Tibial artery (tissue), 4 donors: Measurements from ENCODE around the gene RFX4.
A peak's percentile ranks its signal among the peaks of the same experiment; 100 is the strongest.

ENCODE experiments used
- DNase-seq, 2 donors: peaks; one replicate each; pipeline ENCODE4 v3.0.0-alpha.2; 2019
- H3K27ac ChIP-seq, 2 donors: fragments of 200-600 bp; sonication (generic) in 1 of 2; 1 replicate in 1 of 2; 2 replicates in 1 of 2; pipeline ENCODE4 v1.5.1; 2018 to 2019; ENCODE audit warnings: mild to moderate bottlenecking in 1 of 2
- H3K27me3 ChIP-seq, 2 donors: fragments of 200-600 bp; sonication (generic) in 1 of 2; one replicate each; pipeline versions ENCODE4 v1.5.1 to v1.6.0; 2016 to 2019
- H3K36me3 ChIP-seq, 3 donors: fragments of 200-600 bp; sonication (generic) in 2 of 3; one replicate each; pipeline ENCODE4 v1.5.1; 2016 to 2019; ENCODE audit warnings: mild to moderate bottlenecking in 2 of 3
- H3K4me1 ChIP-seq, 4 donors: fragments of 200-600 bp; sonication (generic) in 2 of 4; 1 replicate in 3 of 4; 2 replicates in 1 of 4; pipeline ENCODE4 v1.5.1; 2016 to 2019
- H3K4me3 ChIP-seq, 2 donors: fragments of 200-600 bp; sonication (generic) in 1 of 2; 1 replicate in 1 of 2; 2 replicates in 1 of 2; pipeline ENCODE4 v1.5.1; 2018 to 2019; ENCODE audit warnings: mild to moderate bottlenecking in 2 of 2
- H3K9me3 ChIP-seq, 3 donors: fragments of 200-600 bp; sonication (generic) in 1 of 3; one replicate each; pipeline ENCODE4 v1.5.1; 2016 to 2019
- CTCF ChIP-seq, 2 experiments: fragments of 200-600 bp in 1 of 2; fragments of 450-650 bp in 1 of 2; IDR thresholded peaks; one replicate each; pipeline ENCODE4 v1.5.1; 2017 to 2019; ENCODE audit warnings: antibody characterized with exemption in 2 of 2, mild to moderate bottlenecking in 1 of 2, moderate library complexity in 1 of 2
- intact Hi-C: fragments of 100-400 bp; cut with DNase I; formaldehyde crosslinking; loops from one replicate; pipeline ENCODE4 v1.15.0; 2023; ENCODE audit warnings: low total_unique reads

RFX4 gene

DNA sequence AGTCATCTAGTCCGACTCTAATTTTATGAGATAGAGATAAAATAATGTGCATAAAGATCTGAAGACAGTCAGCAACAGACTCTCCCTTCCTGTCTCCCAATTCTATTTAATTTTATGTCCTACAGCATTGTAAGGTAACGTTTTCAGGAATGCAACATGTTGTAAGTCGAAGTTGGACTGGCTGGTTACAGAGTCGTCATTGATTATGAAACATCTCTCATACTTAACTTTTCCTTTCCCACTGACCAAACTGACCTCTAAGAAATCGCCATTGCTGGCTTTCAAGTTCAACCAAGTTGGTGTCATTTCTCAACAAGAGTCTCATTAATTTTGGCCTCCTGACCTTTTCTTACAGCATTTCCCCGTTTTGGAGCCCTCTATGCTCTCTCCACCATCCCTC, 186.7 kb downstream of the RFX4 start:
- intact Hi-C loops, result no loop called here
- H3K4me3 ChIP-seq, result no peak overlapping the region
- H3K36me3 ChIP-seq, result no peaks in the 10 kb centered on the region
- DNase-seq, result no peak
- H3K27ac ChIP-seq, result peak overlapping the region in 1 of 2 donors; percentile 89
- no peak for TF ChIP-seq CTCF (IDR thresholded peaks at IDR 0.05)
- H3K27me3 ChIP-seq, result no peaks in the 10 kb centered on the region
- no peaks in the 10 kb centered on the region for H3K9me3 ChIP-seq
- peaks cover 0 to 73% (median 46%) of the 10 kb centered on the region in 4 donors for H3K4me1 ChIP-seq

DNA sequence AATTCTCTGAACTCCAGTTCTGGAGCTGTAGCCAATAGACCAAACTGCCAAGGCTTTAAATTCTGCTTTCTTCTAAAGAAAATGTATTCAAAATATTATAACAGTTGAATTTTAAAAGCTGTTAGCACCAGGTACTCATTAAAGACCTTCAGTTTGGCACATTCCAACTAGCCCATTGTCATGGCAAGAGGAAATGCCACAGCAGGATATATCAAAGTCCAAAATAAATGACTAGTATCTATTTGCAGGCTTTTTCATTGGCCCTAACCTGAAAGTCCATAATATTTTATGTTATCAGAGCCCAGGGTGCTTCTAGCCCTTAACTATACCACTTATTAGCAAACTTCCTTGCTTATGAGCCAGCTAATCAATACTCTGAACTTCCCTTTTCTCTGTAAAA, 188.6 kb downstream of the RFX4 start:
- TF ChIP-seq CTCF (IDR thresholded peaks at IDR 0.05), result no peak
- no peak overlapping the region for H3K4me3 ChIP-seq
- no peak for DNase-seq
- no peaks in the 10 kb centered on the region for H3K36me3 ChIP-seq
- no peaks in the 10 kb centered on the region for H3K9me3 ChIP-seq
- H3K27me3 ChIP-seq, result no peaks in the 10 kb centered on the region
- peaks cover 0 to 68% (median 48%) of the 10 kb centered on the region in 4 donors for H3K4me1 ChIP-seq
- peak overlapping the region; percentile 56 to 89 for H3K27ac ChIP-seq
- intact Hi-C loops, result no loop called here

- H3K4me1 ChIP-seq, result peaks cover 0 to 48% (median 31%) of the 10 kb centered on the region in 4 donors
- peak overlapping the region; percentile 76 to 77 for H3K4me3 ChIP-seq
- peak overlapping the region; percentile 89 to 92 for H3K27ac ChIP-seq
- no peak for DNase-seq
- no peaks in the 10 kb centered on the region for H3K9me3 ChIP-seq
- intact Hi-C loops, result no loop called here
- no peaks in the 10 kb centered on the region for H3K27me3 ChIP-seq
- TF ChIP-seq CTCF (IDR thresholded peaks at IDR 0.05), result no peak
- H3K36me3 ChIP-seq, result no peaks in the 10 kb centered on the region
Measured at GRCh38 chr12:106773286-106774004, 190.6 kb downstream of the RFX4 start.

DNA sequence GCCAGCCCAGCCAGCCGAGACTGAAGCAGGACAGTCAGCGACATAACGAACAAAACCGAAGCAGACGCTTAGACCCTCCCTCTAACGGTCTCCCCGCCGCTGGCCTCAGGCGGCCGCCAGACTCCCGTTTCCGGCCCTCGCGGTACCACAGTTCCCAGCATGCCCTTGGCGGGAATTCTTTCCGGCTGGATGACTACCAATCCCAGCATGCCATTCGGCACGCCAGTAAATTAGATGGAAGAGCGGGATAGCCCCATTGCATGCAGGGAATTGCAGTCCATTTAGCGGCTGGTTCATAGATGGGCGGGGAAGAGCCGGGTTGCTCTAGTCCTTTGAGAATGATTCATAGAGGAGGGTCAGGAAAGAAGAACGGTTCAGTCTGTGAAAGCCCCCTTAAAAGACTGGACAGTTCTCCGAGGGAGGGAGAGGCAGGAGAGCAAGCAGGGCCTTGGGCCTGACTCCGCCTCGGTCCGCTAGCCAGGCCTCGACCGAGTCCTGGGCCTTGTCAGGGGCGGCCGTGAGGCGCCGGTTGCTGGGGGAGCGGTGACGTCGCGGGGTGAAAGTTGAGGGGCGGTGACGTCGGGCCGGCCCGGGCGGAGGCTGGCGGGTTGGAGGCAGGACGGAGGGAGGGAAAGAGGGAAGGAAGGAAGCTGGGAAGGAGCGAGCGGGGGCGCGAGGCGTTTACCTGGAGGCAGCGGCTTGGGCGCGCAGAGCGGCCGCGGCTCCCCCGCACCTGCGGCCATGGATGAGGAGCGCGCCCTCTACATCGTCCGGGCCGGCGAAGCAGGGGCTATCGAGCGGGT, 191.4 kb downstream of the RFX4 start, which contains the start of gene RIC8B:
RIC8B (plus strand) TSS at position 678 of the 803 bp plus-strand sequence; CDS start at position 742, 64 bp downstream.
- peak within 1 kb of the TSS; percentile 76 to 77 for H3K4me3 ChIP-seq
- no peaks in the 10 kb centered on the region for H3K9me3 ChIP-seq
- DNase-seq, result peak; percentile 97 to 98
- peaks cover 0 to 40% (median 25%) of the 10 kb centered on the region in 4 donors for H3K4me1 ChIP-seq
- no peaks in the 10 kb centered on the region for H3K36me3 ChIP-seq
- peak within 1 kb of the TSS; percentile 89 to 92 for H3K27ac ChIP-seq
- no peaks in the 10 kb centered on the region for H3K27me3 ChIP-seq
- TF ChIP-seq CTCF (IDR thresholded peaks at IDR 0.05), result no peak
- intact Hi-C loops, result no loop called here

DNA sequence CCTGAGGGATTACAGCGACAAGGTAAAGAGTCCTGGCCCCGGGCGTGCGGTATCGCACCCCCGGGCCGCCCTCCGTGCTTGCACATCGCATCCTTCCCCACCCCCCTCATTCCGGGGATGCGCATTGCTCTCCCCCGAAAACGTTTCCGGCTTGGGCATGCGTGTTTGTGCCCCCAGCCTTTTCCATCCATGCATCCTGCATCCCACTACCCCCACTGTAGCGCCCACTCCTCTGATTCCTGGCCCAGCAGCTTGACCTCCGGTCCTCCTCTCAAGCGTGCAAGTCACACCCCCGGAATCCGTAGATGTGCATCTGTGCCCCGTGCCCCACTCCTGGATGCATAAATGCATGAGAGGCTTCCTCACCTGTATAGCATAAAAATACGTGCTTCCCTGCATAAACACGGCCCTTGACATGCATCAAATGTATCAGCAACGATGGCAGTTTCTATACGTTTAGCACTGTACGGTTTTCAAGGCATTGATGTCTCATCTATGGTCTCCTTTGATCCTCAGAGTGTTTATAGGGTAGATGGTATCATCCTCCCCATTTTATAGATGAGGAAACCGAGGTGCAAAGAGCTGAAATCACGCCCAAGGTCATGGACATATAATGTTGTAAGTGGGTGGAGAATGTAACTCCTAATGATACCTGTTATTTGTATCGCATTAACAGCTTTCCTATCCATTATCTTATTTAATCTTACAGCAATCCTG, 192.2 kb downstream of the RFX4 start:
- no peak for DNase-seq
- intact Hi-C loops, result no loop called here
- Histone ChIP-seq H3K4me3 (peak overlapping the region; percentile 76 to 77), H3K27ac (peak overlapping the region; percentile 89 to 92), H3K36me3 (no peaks in the 10 kb centered on the region), H3K27me3 (no peaks in the 10 kb centered on the region), H3K9me3 (no peaks in the 10 kb centered on the region), H3K4me1 (peaks cover 0 to 38% (median 23%) of the 10 kb centered on the region in 4 donors)
- TF ChIP-seq CTCF (IDR thresholded peaks at IDR 0.05), result no peak
